Stimulated activated CD4-positive, alpha-beta T cell treated with anti-CD3 and anti-CD28 coated beads, Interleukin-12 subunit alpha, Interleukin-12 subunit beta, amount 100 ng/mL, for 48 hours (primary cell): ENCODE results near the gene ZNF383.
"Not testable (repeated sequence)": the region's sequence is repeated elsewhere in the genome, so short reads cannot be mapped to it uniquely, and the experiment has no call there.

Experiments
- DNase-seq, 3 donors: peaks; one replicate each; pipeline ENCODE4 v3.0.0-alpha.2; 2020; ENCODE audit warnings: low read depth in 2 of 3, low spot score in 1 of 3

ZNF383 gene

DNA sequence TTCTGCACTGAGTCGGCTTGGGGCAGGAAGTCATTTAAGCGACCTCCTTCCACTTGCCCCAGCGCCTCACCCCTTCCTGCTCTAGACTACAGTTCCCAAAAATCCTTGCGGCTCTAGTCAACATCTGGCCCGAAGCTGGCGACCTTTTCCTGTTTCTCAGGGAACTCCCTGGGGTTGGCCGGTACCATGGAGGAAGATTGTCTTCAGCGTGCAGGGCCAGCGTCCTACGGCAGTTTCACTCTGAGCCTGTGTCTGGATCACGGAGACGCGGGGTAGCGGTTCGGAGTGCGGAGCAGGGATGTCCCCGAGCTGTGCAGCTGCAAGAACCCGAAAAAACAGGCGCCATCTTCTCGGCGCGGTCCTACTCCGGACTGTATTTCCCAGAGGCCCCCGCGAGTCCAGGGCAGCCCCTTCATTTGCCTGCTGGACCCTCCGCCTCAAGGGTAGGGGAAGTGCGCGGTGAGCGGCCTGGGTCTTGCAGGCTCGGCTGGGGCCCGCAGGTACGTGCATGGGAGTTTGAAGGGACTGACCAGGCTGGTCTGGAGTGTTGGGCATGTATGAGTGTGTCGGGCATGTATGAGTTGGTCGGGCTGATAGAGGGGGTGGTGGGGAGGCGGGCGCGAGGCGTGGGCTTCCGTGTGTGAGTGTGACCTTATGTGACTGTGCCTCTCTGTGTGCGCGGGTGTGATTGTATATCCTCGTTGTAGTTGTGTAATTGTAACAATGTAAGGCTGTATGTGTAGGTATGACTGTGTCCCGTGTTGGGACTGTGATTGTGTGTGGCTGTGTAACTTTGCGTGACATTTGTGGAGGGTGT, at the start of gene ZNF383:
ZNF383 (plus strand) TSS at position 440 of the 817 bp plus-strand sequence. CDS start 12,240 bp downstream, outside the sequence.
- peak; percentile 73 to 79 (median 78) for DNase-seq

DNA sequence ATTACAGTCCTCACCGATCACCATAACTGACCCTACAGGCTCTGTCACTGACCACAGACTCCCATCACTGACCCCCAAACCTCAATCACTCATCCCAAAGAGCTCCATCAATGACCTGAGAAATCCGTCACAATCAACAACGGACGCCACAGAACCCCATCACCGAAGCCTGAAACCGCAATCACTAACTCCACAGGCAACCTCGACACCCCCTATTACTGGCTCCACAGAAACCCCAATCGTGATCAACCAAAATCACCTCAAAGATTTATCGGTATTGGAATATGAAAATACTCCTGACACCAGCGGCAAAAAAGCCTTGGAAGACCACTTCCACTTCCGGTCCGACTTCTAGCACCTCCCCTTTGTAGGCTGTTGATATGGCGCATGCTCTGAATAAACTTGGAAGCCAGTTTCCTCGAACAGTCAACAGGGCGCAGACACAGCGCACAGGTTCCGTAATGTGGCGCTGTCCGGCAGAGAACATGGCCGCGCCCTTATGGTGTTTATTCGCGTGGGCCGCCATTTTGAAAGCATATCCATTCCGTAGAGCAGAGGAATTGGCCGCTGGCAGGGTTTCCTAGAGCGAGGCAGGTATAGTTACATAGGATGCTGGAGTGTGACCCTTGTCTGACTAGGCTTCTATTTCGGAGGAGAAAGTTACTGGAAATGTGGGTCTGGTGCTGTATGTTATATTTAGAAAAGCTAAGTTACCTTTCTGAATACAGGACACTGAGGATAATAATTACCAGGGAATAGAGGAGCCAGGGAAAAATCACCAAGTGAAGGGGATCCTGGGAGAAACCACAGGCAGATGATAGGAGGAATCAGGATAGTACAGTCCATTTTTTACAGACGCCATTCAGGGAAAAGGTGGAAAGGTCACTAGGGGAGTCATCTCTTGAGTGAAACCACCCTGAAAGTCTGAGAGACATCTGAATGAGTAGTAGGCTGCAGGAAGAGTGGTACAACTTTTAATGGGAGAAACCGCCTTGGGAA, 45.3 kb upstream of the ZNF383 start, which contains the start of gene ZNF585A:
ZNF585A (minus strand) TSS at position 328 of the 999 bp plus-strand sequence. CDS start 2,785 bp downstream, outside the sequence.
- peak; percentile 78 to 81 (median 78) for DNase-seq

DNA sequence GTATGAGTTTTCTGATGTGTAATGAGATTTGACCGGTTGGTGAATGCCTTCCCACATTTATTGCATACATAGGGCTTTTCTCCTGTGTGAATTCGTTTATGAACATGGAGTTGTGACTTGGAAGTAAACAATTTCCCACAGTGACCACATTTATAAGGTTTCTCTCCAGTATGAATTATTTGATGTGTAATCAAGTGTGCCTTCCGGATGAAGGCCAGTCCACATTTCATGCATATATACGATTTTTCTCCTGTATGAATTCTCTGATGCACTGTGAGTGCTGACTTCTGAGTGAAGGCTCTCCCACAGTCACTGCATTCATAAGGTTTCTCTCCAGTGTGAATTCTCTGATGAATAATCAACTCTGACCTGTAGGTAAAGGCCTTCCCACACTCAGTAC, 31.9 kb upstream of the ZNF383 start:
- DNase-seq: not testable (repeated sequence)

DNA sequence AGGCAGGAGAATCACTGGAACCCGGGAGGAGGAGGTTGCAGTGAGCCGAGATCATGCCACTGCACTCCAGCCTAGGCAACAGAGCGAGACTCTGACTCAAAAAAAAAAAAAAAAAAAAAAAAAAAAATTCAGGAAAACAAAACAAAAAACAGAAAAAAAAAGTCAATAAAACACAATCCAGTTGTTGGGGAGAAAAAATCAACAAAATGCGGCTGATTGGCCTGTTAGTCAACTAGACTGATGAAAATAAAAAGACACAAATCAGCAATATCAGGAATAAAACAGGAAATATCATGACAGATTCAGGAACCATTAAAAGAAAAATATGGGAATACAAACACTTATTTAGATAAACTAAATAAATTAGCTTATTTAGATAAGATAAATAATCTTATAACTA, 22.8 kb upstream of the ZNF383 start:
- not testable (repeated sequence) for DNase-seq

DNA sequence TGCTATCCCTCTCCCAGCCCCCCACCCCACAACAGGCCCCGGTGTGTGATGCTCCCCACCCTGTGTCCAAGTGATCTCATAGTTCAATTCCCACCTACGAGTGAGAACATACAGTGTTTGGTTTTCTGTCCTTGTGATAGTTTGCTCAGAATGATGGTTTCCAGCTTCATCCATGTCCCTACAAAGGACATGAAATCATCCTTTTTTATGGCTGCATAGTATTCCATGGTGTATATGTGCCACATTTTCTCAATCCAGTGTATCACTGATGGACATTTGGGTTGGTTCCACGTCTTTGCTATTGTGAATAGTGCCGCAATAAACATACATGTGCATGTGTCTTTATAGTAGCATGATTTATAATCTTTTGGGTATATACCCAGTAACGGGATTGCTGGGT, 20.9 kb upstream of the ZNF383 start:
- not testable (repeated sequence) for DNase-seq

DNA sequence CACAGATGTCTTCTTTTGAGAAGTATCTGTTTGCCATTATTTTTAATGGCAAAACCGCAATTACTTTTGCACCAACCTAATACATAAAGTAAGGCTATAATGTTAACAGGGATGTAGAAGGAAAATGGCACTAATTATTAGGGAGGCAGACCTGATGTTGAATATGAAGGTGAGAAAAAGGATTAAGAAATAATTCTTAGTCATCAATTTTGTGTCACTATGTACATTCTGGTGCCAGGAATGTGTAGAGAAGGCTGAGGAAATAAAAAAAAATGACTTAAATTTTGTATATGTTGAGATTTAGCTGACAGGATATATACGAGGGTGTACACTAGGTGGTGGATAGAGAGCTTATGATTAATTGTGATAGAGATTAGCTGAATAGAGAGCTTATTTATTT, 20.2 kb upstream of the ZNF383 start:
- no peak for DNase-seq

DNA sequence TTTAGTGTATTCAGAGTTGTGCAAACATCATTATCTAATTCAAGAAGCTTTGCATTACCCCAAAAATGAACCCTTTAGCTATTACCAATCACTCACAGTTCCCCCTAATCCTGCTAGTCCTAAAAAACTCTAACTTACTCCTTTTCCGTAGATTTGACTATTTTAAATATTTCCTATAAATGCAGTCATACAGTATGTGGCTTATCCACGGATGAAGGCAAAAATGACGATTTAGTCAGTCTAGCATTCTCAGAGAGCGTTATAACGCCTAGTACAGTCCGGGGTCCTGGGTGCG, 587 bp upstream of the ZNF383 start:
- no peak for DNase-seq

DNA sequence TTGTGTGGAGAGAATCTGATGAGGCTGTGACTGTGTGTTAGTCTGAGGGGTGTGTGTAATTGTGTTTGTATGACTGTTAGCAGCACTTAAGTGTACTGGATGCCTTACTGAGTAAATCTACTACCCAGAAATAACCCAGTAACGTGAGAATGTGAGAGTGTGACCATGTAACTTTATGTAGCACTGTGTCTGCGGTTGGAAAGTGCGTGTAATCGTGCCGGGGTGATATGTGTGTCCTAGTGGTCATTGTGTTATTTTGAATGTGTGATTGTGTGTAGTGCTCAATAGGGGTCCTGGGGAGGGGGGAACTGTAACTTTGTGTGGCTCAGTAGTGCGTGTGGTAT, 550 bp downstream of the ZNF383 start:
- DNase-seq: peak in 2 of 3 donors; percentile 14 to 17

DNA sequence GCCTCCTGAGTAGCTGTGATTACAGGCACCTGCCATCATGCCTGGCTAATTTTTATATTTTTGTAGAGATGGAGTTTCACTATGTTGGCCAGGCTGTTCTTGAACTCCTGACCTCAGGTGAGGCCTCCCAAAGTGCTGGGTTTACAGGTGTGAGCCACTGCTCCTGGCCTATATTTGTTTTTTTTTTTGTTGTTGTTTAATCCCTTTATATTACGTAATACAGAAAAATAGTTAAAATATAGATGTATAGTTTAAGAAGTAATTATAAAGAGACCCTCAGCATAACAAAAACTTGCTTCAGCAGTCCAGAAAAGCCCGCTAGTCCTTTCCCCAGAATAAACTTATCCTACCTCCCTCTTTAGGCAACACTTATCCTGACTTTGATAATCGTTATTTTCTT, 2.4 kb downstream of the ZNF383 start:
- DNase-seq: no peak

DNA sequence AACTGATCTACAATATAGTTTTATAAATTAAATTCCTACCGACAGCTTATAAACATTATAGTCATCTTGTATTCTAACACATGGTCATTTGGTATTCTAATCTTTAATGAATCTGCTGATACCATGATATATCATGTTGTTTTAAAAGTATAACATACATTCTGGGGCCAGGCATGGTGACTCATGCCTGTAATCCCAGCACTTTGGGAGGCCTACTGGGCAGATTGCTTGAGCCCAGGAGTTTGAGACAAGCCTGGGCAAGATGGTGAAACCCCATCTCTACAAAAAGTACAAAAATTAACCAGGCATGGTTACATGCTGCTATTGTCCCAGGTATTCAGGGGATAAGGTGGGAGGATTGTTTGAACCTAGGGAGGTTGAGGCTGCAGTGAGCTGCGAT, 3.1 kb downstream of the ZNF383 start:
- DNase-seq: no peak

DNA sequence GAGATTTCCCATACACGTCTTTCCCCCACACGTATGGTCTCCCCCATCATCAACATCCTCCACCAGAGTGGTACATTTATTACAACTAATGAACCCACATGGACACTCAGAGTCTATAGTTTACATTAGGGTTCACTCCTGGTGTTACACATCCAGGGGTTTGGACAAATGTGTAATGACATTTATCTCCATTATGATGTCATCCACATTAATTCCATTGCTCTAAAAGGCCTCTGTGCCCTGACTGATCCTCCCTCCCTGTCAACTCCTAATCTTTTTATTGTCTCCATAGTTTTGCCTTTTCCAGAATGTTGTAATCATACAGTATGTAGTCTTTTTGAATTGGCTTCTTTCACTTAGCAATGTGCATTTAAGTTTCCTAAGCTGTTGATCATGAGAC, 8.2 kb downstream of the ZNF383 start:
- DNase-seq: no peak

DNA sequence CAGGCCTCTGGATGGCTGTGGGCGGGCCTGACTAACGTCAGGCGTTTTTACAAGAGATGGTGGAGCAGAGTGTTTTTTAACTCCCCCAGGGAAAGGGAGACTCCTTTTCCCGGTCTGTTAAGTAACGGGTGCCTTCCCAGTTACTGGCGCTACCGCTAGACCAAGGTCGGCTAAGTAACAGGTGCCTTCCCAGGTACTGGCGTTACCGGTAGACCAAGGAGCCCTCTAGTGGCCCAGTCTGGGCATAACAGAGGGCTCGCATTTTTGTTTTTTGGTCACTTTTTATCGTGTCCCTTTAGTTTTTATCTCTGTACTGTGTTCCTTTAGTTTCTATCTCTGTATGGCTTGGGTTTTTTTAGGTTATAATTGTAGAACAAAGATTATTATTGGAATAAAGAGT, 10.0 kb downstream of the ZNF383 start:
- peak in 1 of 3 donors; percentile 17 for DNase-seq

DNA sequence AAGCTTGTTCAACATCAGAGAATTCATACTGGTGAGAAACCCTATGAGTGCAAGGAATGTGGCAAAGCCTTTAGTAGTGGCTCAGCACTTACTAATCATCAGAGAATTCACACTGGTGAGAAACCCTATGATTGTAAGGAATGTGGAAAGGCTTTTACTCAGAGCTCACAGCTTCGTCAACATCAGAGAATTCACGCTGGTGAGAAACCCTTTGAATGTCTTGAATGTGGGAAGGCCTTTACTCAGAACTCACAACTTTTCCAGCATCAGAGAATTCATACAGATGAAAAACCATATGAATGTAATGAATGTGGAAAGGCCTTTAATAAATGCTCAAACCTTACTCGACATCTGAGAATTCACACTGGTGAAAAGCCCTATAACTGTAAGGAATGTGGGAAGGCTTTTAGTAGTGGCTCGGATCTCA, 25.2 kb downstream of the ZNF383 start:
- no peak for DNase-seq

DNA sequence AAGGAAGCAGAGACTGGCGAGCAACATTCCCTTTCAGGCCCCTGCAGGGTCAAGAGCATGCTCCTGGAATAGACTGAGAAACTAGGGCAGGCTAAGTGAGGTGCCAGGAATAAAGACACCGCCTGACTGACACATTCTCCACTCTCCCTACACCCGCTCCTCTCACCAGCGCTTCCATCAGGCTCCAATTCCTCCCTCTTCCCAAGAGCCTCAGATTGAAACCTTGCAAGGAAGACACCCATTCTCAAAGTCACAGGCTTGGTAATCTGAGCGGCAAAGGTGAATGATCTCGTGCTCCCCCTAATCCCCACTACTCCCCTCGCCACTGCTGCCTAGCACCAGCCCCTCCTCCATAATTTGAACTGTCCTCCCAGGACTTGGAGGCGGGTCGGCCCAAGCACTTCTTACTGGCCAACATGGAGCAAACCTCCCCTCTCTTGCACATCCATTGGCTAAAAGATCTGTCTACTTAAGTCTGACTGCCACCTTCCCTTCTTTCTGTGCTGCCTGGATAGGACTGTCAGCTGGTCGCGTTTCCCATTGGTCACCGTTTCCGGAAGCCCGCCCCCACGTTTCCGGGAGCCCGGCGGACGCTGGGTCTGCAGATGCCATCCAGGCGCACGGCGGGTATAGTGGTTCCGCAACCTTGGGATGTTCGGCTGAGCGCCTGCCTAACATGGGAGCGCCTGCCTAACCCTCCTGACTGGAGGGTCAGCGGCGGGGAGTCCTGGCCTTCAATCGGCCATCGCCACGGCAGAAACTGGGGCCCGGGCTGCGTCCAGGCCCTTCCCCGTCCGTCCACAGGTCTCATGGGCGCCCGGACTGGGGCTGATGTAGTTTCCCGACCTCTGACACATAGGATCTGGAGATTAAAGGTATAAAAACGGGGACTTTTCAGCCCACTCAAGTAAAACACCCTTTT, 33.6 kb downstream of the ZNF383 start:
- DNase-seq: peak in 1 of 3 donors; percentile 7

DNA sequence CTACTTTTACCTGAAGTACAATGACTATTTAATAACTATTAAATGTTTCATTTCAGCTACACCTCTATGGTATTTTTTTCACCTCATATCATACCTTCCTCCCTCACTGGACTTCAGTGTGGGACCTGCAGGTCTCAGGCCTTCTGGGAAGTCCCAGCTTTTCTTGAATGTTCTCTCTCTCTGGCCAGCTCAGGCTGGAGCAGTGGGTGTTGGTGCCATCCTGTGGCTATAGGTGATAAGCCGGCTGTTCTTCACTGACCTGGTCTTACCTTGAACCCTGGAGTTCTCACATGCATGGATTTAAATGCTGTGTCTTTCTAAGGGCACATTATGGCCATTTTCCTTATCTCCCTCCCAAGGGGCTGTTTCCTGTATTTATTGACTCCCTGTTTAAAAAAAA, 45.0 kb downstream of the ZNF383 start:
- DNase-seq: not testable (repeated sequence)

DNA sequence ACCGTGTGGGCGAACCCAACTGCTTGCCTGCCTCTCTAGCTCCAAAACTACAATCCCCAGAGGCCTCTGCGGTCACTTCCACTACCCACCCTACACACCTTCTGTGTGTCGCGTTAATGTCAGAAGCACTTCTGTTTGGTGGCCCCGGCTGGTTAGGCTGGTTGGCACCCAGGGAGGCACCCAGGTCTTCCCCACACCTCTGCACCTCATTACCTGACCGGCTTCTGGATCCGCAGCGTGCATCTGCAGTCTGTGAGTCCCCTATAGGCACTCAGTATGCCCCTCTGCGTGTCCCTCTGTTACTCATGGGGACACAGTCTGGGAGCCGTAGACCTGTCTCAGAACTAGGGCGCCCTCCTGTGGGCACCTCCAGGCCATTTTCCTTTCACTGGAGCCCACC, 49.0 kb downstream of the ZNF383 start:
- DNase-seq: not testable (repeated sequence)

DNA sequence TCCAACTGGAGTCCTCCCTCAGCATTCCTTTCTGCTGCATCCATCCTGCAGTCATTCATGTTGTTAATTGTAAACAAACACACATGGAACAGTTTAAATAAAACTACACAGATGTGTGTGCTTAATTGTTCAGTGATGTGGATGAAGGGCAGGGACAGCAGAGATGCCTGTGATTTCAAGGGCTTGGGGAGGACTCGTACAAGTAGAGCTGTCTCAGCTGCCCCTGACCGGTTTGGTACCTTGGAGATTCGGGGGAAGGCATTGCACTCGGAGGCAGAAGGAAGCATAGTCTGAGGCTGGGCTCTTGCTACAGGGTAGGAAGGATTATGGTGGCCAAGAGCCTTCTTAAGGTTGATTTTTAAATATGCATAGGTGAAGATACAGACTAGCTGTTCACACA, 49.7 kb downstream of the ZNF383 start:
- not testable (repeated sequence) for DNase-seq

DNA sequence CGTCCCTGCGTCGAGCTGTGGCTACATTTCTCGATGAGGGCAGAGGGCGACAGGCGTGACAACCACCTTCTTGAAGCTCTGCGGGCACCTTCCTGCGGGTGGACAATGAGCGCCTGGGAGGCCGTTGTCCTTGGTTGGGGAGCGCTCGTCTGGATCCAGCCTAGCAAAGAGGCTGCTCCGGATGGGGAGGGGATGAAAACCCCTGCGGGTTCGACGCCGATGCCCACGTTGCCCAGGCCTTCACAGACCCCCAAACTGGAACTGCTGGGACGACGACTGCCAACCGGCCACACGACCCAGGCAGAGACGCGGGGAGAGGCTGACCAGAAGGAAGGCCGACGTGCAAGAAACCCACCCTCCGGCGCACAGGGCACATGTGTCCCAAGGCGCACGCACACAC, 62.6 kb downstream of the ZNF383 start:
- DNase-seq: not testable (repeated sequence)

DNA sequence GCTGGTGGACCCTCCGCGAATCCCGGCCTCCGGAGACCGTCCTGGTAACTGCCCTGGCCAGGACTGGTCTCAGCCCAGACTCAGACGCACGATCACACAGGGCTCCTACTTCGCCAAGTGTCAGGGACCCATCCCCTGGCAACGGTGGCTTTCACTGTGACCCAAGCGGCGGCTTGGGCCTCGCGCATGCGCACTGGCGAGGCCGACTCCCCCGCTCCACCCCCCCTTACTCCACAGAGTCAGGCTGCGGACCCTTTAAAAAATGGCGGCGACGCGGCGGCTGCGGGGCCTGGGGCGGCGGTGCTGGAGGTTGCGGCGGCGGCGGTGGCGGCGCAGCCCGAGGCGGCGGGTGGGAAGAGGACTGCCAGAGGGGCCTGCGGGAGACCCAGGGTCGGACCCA, 66.0 kb downstream of the ZNF383 start:
- not testable (repeated sequence) for DNase-seq

DNA sequence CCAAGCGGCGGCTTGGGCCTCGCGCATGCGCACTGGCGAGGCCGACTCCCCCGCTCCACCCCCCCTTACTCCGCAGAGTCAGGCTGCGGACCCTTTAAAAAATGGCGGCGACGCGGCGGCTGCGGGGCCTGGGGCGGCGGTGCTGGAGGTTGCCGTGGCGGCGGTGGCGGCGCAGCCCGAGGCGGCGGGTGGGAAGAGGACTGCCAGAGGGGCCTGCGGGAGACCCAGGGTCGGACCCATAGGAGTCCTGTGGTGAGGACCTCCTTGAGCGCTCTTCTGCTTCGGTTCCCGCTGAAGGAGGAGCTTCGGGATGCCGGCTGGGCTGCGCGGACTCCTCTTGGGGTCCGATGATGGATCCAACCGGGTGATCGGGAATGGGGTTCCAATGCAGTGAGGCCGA, 71.2 kb downstream of the ZNF383 start:
- not testable (repeated sequence) for DNase-seq
